A673 (cell line): Measurements from ENCODE around the gene SOX5.

ENCODE experiments used
- EZH2 ChIP-seq: fragments of 200-600 bp; sonication (generic); IDR thresholded peaks from 2 replicates; pipeline ENCODE4 v1.6.1; 2017; ENCODE audit warnings: borderline replicate concordance, low read depth, mild to moderate bottlenecking, mixed read lengths, antibody characterized with exemption, low read length; ENCODE audit not compliant: poor library complexity, severe bottlenecking
- TF ChIP-seq, protein P1 (sequence below): fragments of 300-800, 200-600 bp; sonication (generic); conservative IDR thresholded peaks from 2 replicates; pipeline ENCODE4 v1.5.1; 2017; ENCODE audit warnings: low read depth, mild to moderate bottlenecking, antibody characterized with exemption, low read length, moderate library complexity, mixed read lengths

DNA sequence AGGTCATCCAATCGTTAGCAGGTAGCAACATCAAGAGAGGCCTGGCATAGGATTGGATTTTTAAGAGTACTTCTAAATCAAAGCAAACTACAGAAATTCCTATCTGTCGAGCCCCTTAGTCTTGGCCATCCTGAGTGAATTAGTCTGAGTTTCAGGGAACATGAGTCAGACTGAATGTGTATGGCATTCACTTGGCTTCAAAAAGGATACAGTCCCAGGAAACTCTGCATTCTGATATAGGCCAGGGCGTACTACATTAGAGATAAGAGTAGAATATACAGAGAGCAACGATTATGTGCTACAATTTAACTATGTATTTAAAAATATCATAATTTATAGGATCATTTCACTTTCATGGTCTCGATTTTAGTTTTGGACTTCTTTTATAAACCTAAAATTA, 242.2 kb downstream of the SOX5 start:
- TF ChIP-seq, protein P1, sequence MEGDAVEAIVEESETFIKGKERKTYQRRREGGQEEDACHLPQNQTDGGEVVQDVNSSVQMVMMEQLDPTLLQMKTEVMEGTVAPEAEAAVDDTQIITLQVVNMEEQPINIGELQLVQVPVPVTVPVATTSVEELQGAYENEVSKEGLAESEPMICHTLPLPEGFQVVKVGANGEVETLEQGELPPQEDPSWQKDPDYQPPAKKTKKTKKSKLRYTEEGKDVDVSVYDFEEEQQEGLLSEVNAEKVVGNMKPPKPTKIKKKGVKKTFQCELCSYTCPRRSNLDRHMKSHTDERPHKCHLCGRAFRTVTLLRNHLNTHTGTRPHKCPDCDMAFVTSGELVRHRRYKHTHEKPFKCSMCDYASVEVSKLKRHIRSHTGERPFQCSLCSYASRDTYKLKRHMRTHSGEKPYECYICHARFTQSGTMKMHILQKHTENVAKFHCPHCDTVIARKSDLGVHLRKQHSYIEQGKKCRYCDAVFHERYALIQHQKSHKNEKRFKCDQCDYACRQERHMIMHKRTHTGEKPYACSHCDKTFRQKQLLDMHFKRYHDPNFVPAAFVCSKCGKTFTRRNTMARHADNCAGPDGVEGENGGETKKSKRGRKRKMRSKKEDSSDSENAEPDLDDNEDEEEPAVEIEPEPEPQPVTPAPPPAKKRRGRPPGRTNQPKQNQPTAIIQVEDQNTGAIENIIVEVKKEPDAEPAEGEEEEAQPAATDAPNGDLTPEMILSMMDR: no peak
- no peak for TF ChIP-seq EZH2
